ENCODE results near the gene CMSS1.

Gene CMSS1

GRCh38 chr3:99875581-99875928, 57.9 kb downstream of the CMSS1 start:
- TF ChIP-seq POLR2AphosphoS5 (IDR thresholded peaks at IDR 0.05; ENCODE audit: low read depth, low read length) (no peak), FOXP2 (optimal IDR thresholded peaks at IDR 0.05; ENCODE audit: borderline replicate concordance, extremely low read depth, extremely low read length, insufficient read depth) (no peak), REST (IDR thresholded peaks at IDR 0.05; ENCODE audit: insufficient read depth in 1 of 2, low read depth in 2 of 2, low read length in 2 of 2) (no peak), SIN3A (IDR thresholded peaks at IDR 0.05; ENCODE audit: borderline replicate concordance, insufficient read depth, low read length) (no peak), TAF1 (IDR thresholded peaks at IDR 0.05; ENCODE audit: borderline replicate concordance, insufficient read depth, low read length) (no peak)

GRCh38 chr3:99875929-99876841, 58.5 kb downstream of the CMSS1 start:
- no peak for TF ChIP-seq FOXP2 (optimal IDR thresholded peaks at IDR 0.05; ENCODE audit: borderline replicate concordance, extremely low read depth, extremely low read length, insufficient read depth)
- no peak for TF ChIP-seq POLR2AphosphoS5 (IDR thresholded peaks at IDR 0.05; ENCODE audit: low read depth, low read length)
- no peak for TF ChIP-seq SIN3A (IDR thresholded peaks at IDR 0.05; ENCODE audit: borderline replicate concordance, insufficient read depth, low read length)

GRCh38 chr3:99877031-99877579, 59.4 kb downstream of the CMSS1 start:
- TF ChIP-seq TAF1 (IDR thresholded peaks at IDR 0.05; ENCODE audit: borderline replicate concordance, insufficient read depth, low read length) (no peak), POLR2AphosphoS5 (IDR thresholded peaks at IDR 0.05; ENCODE audit: low read depth, low read length) (no peak), REST (IDR thresholded peaks at IDR 0.05; ENCODE audit: insufficient read depth in 1 of 2, low read depth in 2 of 2, low read length in 2 of 2) (no peak)

- TF ChIP-seq POLR2AphosphoS5 (IDR thresholded peaks at IDR 0.05; ENCODE audit: low read depth, low read length) (no peak), TAF1 (IDR thresholded peaks at IDR 0.05; ENCODE audit: borderline replicate concordance, insufficient read depth, low read length) (no peak), FOXP2 (optimal IDR thresholded peaks at IDR 0.05; ENCODE audit: borderline replicate concordance, extremely low read depth, extremely low read length, insufficient read depth) (no peak), REST (IDR thresholded peaks at IDR 0.05; ENCODE audit: insufficient read depth in 1 of 2, low read depth in 2 of 2, low read length in 2 of 2) (no peak), SIN3A (IDR thresholded peaks at IDR 0.05; ENCODE audit: borderline replicate concordance, insufficient read depth, low read length) (no peak)
Measured at GRCh38 chr3:99878005-99878404, 60.3 kb downstream of the CMSS1 start.

- TF ChIP-seq FOXP2 (optimal IDR thresholded peaks at IDR 0.05; ENCODE audit: borderline replicate concordance, extremely low read depth, extremely low read length, insufficient read depth) (no peak), TAF1 (IDR thresholded peaks at IDR 0.05; ENCODE audit: borderline replicate concordance, insufficient read depth, low read length) (no peak), REST (IDR thresholded peaks at IDR 0.05; ENCODE audit: insufficient read depth in 1 of 2, low read depth in 2 of 2, low read length in 2 of 2) (no peak), POLR2AphosphoS5 (IDR thresholded peaks at IDR 0.05; ENCODE audit: low read depth, low read length) (no peak), SIN3A (IDR thresholded peaks at IDR 0.05; ENCODE audit: borderline replicate concordance, insufficient read depth, low read length) (no peak)
Measured at GRCh38 chr3:99879275-99879674, 61.6 kb downstream of the CMSS1 start.
